ENCODE data around the gene VWCE. TPM values are rescaled to one million over a fixed set of nuclear protein-coding genes. Genes with fewer than 3 reads are reported as not detected.

VWCE gene, protein sequence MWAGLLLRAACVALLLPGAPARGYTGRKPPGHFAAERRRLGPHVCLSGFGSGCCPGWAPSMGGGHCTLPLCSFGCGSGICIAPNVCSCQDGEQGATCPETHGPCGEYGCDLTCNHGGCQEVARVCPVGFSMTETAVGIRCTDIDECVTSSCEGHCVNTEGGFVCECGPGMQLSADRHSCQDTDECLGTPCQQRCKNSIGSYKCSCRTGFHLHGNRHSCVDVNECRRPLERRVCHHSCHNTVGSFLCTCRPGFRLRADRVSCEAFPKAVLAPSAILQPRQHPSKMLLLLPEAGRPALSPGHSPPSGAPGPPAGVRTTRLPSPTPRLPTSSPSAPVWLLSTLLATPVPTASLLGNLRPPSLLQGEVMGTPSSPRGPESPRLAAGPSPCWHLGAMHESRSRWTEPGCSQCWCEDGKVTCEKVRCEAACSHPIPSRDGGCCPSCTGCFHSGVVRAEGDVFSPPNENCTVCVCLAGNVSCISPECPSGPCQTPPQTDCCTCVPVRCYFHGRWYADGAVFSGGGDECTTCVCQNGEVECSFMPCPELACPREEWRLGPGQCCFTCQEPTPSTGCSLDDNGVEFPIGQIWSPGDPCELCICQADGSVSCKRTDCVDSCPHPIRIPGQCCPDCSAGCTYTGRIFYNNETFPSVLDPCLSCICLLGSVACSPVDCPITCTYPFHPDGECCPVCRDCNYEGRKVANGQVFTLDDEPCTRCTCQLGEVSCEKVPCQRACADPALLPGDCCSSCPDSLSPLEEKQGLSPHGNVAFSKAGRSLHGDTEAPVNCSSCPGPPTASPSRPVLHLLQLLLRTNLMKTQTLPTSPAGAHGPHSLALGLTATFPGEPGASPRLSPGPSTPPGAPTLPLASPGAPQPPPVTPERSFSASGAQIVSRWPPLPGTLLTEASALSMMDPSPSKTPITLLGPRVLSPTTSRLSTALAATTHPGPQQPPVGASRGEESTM
- 1 to 10 TPM in 1 of 4 donors, under 1 TPM in 3; 0.31 to 1.5 (median 0.67) TPM for total RNA-seq

DNA sequence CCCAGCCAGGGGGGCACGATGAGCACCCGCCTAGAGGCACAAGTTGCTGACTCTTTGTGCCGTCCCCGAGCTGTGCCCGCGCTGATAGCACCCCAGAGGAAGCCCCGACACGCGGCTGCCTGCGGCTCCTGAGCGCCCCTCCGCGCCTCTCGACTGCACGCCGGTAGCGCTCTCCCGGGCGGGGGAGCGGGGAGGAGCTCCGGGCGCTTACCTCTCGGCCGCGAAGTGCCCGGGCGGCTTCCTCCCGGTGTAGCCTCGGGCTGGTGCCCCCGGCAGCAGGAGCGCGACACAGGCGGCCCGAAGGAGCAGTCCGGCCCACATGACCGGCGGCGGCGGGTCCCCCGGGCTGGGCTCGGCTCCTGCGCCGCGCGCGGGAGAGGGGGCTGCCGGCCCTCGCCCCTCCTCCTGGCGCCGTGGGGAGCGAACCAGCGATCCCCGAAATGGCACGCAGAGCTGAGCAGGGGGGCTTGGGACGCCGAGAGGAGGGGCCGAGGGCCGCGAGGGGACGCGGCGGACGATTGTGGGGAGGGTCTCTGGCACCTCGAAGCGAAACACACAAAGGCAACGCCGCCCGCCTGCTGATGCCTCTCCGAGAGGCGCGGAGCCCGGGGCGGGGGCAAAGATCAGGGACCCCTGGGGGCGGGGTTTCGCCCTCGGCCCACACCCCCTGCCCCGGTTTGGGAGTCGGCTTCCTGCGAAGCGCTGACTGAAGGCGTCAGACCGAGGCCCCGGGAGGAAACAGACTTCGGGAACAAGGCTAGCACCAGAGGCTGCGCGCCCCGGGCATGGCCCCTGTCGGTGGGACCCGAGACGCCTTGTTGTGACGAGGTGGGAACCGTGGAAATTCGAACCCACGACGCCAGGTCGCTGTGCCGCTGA is at the start of gene VWCE:
Gene VWCE, minus strand, starts transcription at position 600 of the 879 bp plus-strand sequence. Its CDS starts 279 bp downstream, at position 321.
- DNase-seq, result peak in 1 of 2 donors; percentile 16
- H3K27me3 ChIP-seq, result peaks cover 0 to 9% (median 7%) of the 10 kb centered on the region in 3 donors
- in situ Hi-C loops (cut with MboI; ENCODE audit: low sequenced_read_pairs in 4 of 4), result no loop called here
- TF ChIP-seq POLR2A (IDR thresholded peaks at IDR 0.05), result no peak
- no peak for TF ChIP-seq CTCF (IDR thresholded peaks at IDR 0.05 in 4 of 5, conservative IDR thresholded peaks at IDR 0.05 in 1 of 5)
- no peak within 1 kb of the TSS for H3K27ac ChIP-seq
- peak; percentile 20 to 39 for ATAC-seq
- H3K36me3 ChIP-seq, result peaks cover 0 to 10% of the 10 kb centered on the region in 2 donors
- intact Hi-C loops (cut with DNase I; ENCODE audit: low total_unique reads), result no loop called here
- H3K4me1 ChIP-seq, result peaks cover 16 to 20% of the 10 kb centered on the region in 2 donors
- H3K9me3 ChIP-seq, result no peaks in the 10 kb centered on the region
- peak within 1 kb of the TSS; percentile 45 to 72 (median 57) for H3K4me3 ChIP-seq

DNA sequence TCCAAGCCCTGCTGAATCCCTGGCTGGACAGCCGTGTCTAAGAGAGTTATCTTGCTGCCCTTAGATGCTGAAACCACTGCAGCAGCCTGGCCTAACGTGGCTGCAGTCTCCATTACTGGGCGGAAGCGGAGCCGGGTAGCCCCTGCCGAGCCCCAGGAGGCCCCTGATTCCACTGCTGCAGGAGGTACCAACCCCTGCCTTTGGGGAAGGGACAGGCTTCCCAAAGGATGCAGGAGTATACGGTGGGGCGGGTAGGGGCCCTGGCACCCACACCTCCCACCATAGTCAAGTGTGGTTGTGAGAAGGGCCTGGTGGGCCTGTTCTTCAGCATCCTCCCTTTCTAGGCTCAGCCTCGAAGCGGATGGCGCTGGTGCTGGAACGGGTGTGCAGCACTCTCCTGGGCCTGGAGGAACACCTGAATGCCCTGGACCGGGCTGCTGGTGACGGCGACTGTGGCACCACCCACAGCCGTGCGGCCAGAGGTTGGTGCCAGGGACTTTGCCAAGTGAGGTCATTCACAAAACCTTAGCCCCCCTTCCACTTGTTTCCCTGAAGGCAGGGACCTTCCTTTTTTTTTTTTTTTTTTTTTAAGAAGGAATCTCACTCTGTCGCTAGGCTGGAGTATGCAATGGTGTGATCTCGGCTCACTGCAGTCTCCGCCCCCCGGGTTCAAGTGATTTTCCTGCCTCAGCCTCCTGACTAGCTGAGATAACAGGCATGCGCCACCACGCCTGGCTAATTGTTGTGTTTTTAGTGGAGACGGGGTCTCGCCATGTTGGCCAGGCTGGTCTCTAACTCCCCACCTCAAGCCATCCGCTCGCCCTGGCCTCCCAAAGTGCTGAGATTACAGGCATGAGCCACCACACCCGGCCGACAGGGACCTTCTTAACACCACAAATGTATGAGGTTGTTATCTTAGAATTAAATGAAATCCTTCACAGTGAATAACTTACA is 49.0 kb upstream of the VWCE start:
- H3K27me3 ChIP-seq, result no peaks in the 10 kb centered on the region
- intact Hi-C loops (cut with DNase I; ENCODE audit: low total_unique reads) (no loop called here), in situ Hi-C loops (cut with MboI; ENCODE audit: low sequenced_read_pairs in 4 of 4) (no loop called here)
- TF ChIP-seq CTCF (IDR thresholded peaks at IDR 0.05 in 4 of 5, conservative IDR thresholded peaks at IDR 0.05 in 1 of 5) (no peak), POLR2A (IDR thresholded peaks at IDR 0.05) (no peak)
- ATAC-seq, result no peak
- H3K4me3 ChIP-seq, result no peak overlapping the region
- no peak for DNase-seq
- H3K36me3 ChIP-seq, result peaks cover 0 to 22% of the 10 kb centered on the region in 2 donors
- H3K4me1 ChIP-seq, result no peaks in the 10 kb centered on the region
- H3K9me3 ChIP-seq, result no peaks in the 10 kb centered on the region
- no peak overlapping the region for H3K27ac ChIP-seq

DNA sequence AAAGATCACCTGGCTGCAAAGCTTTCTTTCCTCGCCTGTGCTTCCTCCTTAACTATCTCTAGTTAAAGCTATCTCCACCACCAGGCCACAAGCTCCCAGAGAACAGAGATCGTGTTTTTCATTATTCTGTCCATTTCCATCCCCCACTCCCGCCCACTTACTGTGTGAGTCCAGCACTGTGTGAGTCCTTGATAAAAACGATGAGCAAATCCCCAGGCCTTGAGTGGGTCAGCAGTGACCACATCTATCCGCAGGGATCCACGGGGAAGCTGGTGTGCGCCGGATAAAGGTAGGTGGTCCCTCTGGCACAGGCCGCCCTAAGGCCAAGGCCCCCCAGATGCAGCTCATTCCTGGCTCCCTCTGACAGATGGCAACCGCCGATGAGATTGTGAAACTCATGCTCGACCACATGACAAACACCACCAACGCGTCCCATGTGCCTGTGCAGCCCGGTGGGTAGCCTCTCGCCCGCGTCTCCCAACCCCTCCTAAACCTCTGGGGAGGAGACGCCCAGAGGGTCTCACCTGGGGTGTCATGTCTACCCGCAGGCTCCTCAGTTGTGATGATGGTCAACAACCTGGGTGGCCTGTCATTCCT is 47.2 kb upstream of the VWCE start:
- Histone ChIP-seq H3K4me3 (no peak overlapping the region), H3K27ac (no peak overlapping the region), H3K27me3 (no peaks in the 10 kb centered on the region), H3K9me3 (no peaks in the 10 kb centered on the region), H3K36me3 (peaks cover 0 to 16% of the 10 kb centered on the region in 2 donors), H3K4me1 (no peaks in the 10 kb centered on the region)
- in situ Hi-C loops (cut with MboI; ENCODE audit: low sequenced_read_pairs in 4 of 4) (no loop called here), intact Hi-C loops (cut with DNase I; ENCODE audit: low total_unique reads) (no loop called here)
- ATAC-seq (no peak), DNase-seq (no peak)
- TF ChIP-seq POLR2A (IDR thresholded peaks at IDR 0.05) (no peak), CTCF (IDR thresholded peaks at IDR 0.05 in 4 of 5, conservative IDR thresholded peaks at IDR 0.05 in 1 of 5) (no peak)

All from gastrocnemius medialis (tissue), 4 donors.